WERI-Rb-1 (cell line): ENCODE data around the gene CCDC120.

Source experiments
- DNase-seq: peaks from one replicate; pipeline ENCODE4 v3.0.0-alpha.2; 2020
- H3K27ac ChIP-seq: fragments of 250-450 bp; sonication (Bioruptor Pico); 2 replicates; pipeline ENCODE4 v1.5.1; 2020; ENCODE audit warnings: mild to moderate bottlenecking, moderate library complexity
- H3K27me3 ChIP-seq: fragments of 250-450 bp; sonication (Bioruptor Pico); 2 replicates; pipeline ENCODE4 v1.5.1; 2021; ENCODE audit warnings: mild to moderate bottlenecking, low read depth, moderate library complexity; ENCODE audit not compliant: insufficient read depth, severe bottlenecking
- H3K36me3 ChIP-seq: fragments of 250-450 bp; sonication (Bioruptor Pico); 2 replicates; pipeline ENCODE4 v1.5.1; 2020; ENCODE audit warnings: mild to moderate bottlenecking, moderate library complexity
- H3K4me3 ChIP-seq: 2 replicates; pipeline ENCODE4 v1.5.1; 2011; ENCODE audit warnings: low read depth, mild to moderate bottlenecking, control low read depth, low read length
- H3K9me3 ChIP-seq: fragments of 250-450 bp; sonication (Bioruptor Pico); 2 replicates; pipeline ENCODE4 v1.5.1; 2021; ENCODE audit warnings: mild to moderate bottlenecking, moderate library complexity; ENCODE audit not compliant: severe bottlenecking
- CTCF ChIP-seq: IDR thresholded peaks from 2 replicates; pipeline ENCODE4 v1.5.1; 2011; ENCODE audit warnings: low read depth, mild to moderate bottlenecking, control low read depth, inconsistent platforms, low read length

The CCDC120 gene

DNA sequence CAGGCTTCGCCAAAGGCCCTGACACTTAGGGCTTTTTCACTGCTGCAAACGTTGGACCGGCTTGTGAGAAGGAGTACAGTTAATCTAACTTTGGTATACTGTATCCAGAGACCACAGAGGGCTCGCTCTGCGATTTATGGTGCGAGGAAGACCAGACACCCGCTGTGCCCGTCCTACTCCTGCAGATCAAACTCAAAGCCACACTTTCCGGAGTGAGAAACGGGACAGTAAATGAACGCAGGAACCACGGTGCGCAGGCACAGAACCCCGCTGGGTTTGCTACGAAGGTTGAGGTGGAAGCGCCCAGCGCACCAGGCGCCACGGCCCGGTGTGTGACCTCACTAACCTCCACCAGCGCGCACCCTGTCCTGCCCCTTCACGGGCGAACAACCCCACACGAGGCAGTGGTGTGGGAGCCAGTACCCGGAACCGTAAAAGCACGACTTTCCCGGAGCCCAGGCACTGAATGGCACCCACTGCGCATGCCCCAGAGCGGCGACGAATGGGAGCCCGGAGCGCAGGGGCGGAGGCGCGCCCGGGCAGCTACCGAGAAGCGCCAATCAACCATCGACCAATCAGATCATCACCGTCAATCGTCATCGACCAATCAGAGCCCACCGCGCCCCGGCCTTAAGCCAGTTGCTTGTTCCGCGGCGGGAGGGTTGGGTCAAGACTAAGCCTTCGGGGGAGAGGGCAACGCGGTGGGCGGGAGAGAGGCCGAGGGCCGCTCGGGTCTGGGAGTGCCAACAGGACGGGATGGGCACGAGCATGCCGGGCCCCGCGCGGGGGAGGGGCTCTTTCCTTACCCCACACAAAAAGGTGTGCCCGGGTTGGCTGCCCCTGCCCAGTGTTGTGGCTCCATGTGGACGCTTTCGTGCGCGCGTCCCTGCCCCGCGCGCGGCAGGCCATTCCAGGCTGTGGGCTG, 42.2 kb downstream of the CCDC120 start:
- Histone ChIP-seq H3K4me3 (peak overlapping the region; percentile 56), H3K27me3 (no peaks in the 10 kb centered on the region), H3K9me3 (no peaks in the 10 kb centered on the region), H3K27ac (peak overlapping the region; percentile 73), H3K36me3 (no peaks in the 10 kb centered on the region)
- DNase-seq = peak; percentile 93
- no peak for TF ChIP-seq CTCF

DNA sequence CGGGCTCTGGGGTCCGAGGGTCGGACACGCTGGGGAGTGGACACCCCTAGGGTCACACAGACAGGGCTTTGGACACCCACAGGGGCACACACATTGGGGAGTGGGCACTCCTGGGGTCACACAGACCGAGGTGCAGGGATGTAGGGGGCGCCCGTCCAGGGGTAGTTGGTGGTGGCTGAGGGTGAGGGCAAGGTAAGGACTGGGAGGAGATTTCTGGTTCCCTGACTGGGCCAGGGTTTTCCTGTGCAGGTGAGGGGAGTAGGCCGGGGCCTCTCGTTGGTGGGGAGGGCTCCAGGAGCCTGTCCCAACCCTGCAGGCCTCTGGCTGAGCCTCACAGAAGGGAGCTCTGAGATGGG, 42.8 kb downstream of the CCDC120 start:
- Histone ChIP-seq H3K36me3 (no peaks in the 10 kb centered on the region), H3K9me3 (no peaks in the 10 kb centered on the region), H3K27me3 (no peaks in the 10 kb centered on the region), H3K27ac (peak overlapping the region; percentile 73), H3K4me3 (peak overlapping the region; percentile 56)
- no peak for DNase-seq
- TF ChIP-seq CTCF = peak; percentile 16; the same call in 1 of the 2 replicates

DNA sequence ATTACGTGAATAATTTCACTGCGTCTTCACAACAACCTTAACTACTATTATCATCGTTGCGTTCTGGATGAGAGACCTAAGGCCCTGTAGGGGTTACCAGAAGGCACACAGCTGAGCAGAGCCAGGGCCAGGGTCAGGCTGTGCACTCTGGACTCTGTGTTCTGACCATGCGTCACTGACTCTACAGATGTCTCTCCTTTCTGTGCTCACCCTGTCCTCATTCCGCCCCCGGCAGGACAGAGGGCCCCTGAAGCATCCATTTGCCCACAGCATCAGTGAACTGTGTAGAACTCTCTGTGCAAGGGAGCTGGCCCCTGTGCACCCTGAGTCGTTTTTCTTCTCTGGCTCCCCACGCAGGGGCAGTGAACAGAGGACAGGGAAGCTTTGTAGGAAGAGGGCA, 43.4 kb downstream of the CCDC120 start:
- Histone ChIP-seq H3K4me3 (no peak overlapping the region), H3K27ac (no peak overlapping the region)
- no peak for TF ChIP-seq CTCF

GRCh38 chrX:49103637-49104036, 44.8 kb downstream of the CCDC120 start:
- DNase-seq = no peak
- Histone ChIP-seq H3K4me3 (no peak overlapping the region), H3K27ac (no peak overlapping the region), H3K36me3 (no peaks in the 10 kb centered on the region), H3K9me3 (no peaks in the 10 kb centered on the region), H3K27me3 (no peaks in the 10 kb centered on the region)
- no peak for TF ChIP-seq CTCF

More for the DNA sequence above, 43.4 kb downstream of the CCDC120 start:
- DNase-seq = no peak
- Histone ChIP-seq H3K36me3 (no peaks in the 10 kb centered on the region), H3K27me3 (no peaks in the 10 kb centered on the region), H3K9me3 (no peaks in the 10 kb centered on the region)

DNA sequence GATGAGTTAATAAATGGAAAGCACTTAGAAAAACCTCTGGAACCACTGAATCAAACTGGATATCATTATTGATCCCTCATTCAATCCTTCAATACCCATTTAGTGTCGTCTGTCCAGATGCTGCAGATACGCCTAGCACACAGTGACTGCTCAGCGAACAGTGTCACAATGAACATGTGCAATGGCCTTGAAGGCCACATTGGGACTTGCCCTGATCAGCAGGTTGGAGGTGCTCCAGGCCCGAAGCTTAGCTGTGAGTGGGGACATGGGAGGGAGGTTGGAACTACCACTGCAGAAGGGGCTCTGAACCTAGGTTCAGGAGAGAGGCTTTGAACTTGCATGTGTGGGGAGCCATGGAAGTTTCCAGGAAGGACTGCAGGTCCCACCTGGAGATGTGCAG, 47.5 kb downstream of the CCDC120 start:
- peaks cover 7% of the 10 kb centered on the region; the same call in 1 of the 2 replicates for H3K36me3 ChIP-seq
- H3K4me3 ChIP-seq = no peak overlapping the region
- H3K9me3 ChIP-seq = no peaks in the 10 kb centered on the region
- DNase-seq = no peak
- no peak for TF ChIP-seq CTCF
- H3K27ac ChIP-seq = no peak overlapping the region
- H3K27me3 ChIP-seq = no peaks in the 10 kb centered on the region
